ENCODE results near the gene LSAMP. TPM values are rescaled to one million over a fixed set of nuclear protein-coding genes. Genes with fewer than 3 reads are reported as not detected.

The LSAMP gene
- total and polyA plus RNA-seq, 2 of the 8 experiments (the other 6 are each of a cell fraction or from before 2014, with no cell fraction given), result 1.8 to 5.7 TPM

DNA sequence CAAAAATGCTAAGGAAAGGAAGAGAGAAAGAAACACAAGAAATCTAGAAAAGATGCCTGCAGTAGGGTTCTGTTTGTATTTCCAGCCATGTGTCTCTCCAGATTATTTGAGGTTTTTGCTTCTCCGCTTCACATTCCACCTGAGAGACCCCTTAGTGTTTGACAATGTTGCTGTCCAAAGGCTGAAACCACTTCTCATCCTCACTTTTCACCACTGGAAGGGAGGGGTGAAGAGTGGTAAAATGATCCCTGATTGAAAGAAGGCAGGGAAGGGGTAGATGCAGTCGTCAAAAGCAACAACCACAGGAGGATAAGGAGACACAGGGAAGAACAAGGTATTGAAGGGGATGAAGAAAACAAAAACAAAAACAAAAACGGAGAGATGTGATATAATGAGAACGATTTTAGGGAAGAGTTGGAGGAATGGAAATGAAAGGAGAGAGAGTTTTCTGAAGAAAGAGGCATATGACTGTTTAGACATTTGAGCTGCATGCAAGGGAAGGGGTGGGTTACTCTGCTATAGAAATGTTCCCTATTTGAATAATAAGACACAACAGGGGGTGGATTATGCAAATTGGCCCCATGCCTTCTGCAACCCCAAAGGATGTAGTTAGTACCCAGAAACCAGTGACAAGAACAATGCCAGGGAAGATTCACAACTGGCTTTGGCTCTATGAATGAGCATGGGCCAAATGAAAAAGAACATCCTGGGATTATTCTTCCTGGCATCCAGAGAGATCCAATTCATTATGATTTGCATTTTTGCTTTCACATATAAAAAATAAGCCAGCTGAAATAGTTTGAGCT, 586.1 kb downstream of the LSAMP start (continued):
- TF ChIP-seq, protein P1, sequence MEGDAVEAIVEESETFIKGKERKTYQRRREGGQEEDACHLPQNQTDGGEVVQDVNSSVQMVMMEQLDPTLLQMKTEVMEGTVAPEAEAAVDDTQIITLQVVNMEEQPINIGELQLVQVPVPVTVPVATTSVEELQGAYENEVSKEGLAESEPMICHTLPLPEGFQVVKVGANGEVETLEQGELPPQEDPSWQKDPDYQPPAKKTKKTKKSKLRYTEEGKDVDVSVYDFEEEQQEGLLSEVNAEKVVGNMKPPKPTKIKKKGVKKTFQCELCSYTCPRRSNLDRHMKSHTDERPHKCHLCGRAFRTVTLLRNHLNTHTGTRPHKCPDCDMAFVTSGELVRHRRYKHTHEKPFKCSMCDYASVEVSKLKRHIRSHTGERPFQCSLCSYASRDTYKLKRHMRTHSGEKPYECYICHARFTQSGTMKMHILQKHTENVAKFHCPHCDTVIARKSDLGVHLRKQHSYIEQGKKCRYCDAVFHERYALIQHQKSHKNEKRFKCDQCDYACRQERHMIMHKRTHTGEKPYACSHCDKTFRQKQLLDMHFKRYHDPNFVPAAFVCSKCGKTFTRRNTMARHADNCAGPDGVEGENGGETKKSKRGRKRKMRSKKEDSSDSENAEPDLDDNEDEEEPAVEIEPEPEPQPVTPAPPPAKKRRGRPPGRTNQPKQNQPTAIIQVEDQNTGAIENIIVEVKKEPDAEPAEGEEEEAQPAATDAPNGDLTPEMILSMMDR (IDR thresholded peaks at IDR 0.05; ENCODE audit: control extremely low read depth in 1 of 3, insufficient read depth in 1 of 3, low read depth in 1 of 3, low read length in 3 of 3), result no peak
- no peak for TF ChIP-seq CEBPB (IDR thresholded peaks at IDR 0.05; ENCODE audit: low read depth, low read length)

All from H1 (cell line).